Stimulated activated CD4-positive, alpha-beta T cell treated with anti-CD3 and anti-CD28 coated beads, Interleukin-4, amount 100 ng/mL, for 48 hours (primary cell): Measurements from ENCODE around the gene ATN1.

Experiments
- DNase-seq, 2 donors: peaks; one replicate each; pipeline ENCODE4 v3.0.0-alpha.2; 2020; ENCODE audit warnings: low read depth in 2 of 2

ATN1 gene

DNA sequence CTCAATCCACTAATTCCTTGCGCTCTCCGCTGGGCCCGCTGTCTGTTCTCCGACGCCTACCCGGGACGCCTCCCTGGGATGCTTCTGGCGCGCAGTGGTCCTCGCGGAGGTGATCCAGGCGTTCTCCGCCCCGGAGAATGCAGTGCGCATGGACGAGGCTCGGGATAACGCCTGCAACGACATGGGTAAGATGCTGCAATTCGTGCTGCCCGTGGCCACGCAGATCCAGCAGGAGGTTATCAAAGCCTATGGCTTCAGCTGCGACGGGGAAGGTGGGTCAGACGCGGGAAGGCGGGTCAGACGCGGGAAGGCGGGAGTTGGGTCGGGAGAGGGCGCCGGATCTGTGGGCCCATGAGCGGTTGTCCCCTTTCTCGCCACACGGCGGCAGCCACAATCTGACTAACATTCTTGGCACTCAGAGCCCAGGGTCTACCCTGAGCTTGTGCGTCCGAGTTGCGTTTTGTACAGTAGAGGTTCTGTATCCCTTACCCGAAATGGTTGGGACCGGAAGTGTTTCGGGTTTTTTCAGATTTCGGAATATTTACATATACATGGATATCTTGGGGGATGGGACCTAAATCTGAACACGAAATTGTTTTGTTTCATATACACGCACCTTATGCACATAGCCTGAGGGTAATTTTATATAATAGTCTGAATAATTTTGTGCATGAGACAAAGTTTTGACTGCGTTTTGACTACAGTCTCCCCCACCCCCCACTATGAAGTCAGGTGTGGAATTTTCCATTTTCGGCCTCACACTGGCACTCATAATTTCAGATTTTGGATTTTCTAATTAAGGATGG lies 16.8 kb downstream of the ATN1 start:
- peak; percentile 74 to 84 for DNase-seq

DNA sequence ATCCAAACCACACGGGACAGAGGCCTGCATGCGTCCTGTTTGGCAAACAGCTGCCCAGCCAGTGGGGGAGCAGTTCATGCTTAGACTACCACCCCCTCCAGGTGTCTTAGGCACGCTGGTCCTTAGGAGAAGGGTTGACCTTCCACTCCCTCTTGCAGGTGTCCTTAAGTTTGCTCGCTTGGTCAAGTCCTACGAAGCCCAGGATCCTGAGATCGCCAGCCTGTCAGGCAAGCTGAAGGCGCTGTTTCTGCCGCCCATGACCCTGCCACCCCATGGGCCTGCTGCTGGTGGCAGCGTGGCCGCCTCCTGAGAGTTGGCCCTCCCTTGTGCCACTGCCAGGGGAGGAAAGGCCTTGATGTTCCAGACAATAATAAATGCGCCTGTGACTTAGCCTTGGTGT lies 17.9 kb downstream of the ATN1 start:
- no peak for DNase-seq

DNA sequence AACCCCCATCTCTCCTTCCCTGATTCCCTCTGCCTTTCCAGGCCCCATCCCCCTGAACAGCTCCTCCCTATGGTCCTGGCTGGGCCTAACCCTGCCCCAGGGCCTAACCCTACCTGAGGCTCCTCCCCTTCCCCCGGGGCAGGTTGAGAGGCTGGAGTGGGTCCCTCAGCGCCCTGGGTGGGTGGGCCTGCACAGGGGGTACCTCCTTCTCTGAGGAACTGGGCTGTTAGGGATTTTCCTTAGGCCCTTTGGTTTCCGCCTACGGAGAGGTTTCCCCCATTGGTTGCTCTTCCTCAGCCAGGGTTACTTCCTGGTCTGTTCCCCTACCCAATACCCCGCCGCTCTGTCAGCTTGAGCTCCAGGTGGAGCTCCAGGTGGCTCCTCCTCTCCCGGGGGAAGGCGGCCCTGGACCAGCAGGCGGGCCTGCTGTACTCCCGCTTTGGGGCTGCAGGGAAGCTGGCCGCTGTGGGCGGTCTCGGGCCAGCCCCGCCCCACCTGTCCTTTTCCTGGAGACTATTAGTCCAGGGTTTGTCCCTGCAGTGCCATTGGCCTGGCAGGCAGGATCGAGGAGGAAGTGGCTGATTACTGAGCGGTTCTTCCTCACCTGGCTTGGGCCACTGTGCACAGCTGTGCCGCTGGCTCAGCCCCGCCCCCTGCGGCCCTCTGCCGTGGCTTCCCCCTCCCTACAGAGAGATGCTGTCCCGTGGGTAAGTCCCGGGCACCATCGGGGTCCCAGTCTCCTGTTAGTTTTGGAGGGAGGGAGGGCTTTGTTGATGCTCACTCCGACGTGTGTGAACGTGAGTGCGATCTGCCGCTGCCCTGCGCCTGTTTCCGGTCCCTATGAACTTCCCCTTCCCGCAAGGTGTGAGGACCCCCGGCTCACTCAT lies 18.5 kb downstream of the ATN1 start:
- peak in 1 of 2 donors; percentile 60 for DNase-seq

DNA sequence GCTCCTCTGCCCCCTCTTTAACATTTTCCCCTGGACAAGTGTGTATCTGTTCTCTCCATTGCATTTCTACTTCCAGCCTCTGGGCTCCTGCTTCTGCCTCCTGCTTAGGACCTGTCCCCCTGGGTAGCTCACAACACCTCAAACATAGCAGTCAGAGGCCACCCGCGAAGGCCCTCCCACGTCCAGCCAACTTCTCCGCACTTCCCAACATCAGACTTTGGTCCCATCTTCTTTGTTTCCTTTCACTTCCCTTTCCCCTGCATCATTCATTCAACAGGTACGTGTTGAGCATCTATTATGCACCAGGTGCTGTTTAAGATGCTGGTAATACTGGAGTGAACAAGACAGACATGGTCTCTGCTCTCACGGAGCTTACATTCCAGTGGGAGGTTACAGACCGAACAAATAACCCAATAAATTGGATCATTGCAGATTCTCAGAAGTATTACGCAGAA lies 19.2 kb downstream of the ATN1 start:
- DNase-seq: no peak

DNA sequence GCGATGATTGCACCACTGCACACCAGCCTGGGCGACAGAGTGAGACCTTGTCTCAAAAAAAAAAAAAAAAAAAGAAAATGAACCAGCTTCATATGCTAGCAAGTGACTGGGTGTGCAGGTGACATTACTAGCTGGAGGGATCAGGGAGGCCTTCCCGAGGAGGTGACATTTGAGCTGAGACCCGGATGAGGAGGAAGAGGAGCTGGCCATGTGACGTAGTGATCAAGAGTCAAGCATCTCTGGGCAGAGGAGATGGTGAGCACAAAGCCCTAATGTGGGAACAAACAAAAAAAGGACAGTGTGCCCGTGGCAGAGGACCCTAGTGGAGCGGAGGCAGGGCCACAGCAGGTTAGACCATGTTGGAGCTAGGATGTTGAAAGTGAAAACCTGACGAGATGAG lies 19.9 kb downstream of the ATN1 start:
- DNase-seq: no peak

DNA sequence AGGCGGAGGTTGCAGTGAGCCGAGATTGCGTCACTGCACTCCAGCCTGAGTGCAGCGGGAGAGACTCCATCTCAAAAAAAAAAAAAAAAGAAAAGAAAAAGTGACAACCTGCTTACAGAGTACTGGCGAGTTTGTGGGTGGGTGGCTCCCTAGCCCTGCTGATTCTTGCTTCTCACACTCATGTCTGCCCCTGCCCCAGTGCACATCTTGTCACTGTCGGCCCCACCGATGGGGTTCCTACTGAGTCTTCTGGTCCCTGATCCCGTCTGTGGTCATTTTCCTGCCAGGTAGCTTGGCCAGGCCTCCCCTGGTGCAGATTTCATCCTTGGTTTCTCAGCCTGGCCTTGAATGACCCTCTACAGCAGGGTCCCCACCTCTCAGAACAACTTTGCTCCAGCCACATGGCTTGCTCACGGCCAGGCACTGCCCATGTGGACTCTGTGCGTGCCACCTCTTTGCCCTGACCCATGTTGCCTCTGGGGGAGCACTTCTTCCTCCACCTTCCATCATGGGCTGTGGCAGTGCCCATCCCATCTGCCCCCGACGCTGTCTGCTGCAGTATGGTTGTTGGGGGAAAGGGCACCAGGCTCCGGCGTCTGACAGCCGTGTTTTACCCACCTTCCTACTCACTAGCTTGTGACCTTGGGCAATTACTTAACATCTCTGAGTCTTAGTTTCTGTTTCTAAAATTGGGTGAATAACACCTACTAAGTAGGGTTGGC lies 21.3 kb downstream of the ATN1 start:
- DNase-seq: no peak

DNA sequence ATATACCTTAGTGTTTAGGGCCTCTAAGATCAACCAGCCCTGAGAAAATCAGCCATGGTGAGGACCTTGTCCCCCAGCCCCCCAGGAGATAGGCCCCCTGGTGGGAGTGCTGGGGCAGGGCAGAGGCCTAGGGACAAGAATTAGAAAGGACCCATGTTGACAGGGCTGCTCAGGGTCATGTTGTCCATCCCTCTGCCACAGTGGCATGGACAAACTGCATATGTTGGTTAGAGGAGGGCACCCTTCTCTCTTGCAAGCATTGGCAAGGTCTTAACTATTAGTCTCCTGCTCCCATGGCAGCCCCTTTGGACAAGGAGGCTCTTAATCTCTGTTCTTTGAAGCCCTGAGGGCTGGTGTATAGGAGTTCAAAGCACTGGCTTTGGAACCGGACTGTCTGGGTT lies 22.6 kb downstream of the ATN1 start:
- no peak for DNase-seq

DNA sequence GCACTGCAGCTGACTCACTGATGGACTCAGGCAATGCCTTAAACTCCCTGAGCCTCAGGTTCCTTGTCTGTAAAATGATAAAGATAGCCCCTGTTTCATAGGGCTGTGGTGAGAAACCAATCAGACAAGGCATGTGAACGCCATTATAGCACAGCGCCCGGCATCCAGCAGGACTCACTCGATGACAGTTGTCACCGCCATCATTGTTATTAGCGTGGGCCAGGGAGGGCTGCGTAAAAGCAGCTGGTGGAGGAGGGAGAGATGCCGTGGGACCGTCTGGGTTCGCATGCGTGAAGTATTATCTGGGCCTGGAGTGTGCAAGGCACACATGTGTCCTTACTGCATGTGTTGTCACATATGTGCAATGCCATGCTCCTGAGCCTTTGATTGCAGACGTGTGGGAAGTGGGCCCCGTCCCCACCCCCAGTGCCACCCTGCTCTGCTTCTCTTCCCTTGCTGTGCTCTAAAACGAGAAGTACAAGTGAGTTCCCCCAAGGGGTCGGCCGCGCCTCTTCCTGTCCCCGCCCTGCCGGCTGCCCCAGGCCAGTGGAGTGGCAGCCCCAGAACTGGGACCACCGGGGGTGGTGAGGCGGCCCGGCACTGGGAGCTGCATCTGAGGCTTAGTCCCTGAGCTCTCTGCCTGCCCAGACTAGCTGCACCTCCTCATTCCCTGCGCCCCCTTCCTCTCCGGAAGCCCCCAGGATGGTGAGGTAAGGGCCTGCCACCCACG lies 23.2 kb downstream of the ATN1 start, which contains the start of gene PTPN6:
TSS of gene PTPN6 (plus strand) at position 546 of the 730 bp plus-strand sequence. CDS start at position 703, 157 bp downstream.
- DNase-seq: no peak

DNA sequence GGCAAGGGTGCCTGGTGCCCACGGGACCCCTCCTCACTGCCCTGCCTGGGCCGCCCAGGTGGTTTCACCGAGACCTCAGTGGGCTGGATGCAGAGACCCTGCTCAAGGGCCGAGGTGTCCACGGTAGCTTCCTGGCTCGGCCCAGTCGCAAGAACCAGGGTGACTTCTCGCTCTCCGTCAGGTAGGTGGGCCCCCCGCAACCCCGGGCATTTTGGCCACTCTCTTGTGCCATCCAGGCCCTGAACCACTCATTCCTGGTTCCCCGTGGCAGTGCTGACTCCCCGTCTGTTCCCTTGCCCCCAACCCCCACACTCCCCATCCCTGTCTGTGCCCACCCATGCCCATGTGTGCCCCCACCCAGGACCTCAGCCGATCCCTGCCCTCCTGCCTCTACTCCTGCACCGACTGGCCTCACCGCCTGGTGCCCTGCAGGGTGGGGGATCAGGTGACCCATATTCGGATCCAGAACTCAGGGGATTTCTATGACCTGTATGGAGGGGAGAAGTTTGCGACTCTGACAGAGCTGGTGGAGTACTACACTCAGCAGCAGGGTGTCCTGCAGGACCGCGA lies 23.9 kb downstream of the ATN1 start:
- DNase-seq: no peak

DNA sequence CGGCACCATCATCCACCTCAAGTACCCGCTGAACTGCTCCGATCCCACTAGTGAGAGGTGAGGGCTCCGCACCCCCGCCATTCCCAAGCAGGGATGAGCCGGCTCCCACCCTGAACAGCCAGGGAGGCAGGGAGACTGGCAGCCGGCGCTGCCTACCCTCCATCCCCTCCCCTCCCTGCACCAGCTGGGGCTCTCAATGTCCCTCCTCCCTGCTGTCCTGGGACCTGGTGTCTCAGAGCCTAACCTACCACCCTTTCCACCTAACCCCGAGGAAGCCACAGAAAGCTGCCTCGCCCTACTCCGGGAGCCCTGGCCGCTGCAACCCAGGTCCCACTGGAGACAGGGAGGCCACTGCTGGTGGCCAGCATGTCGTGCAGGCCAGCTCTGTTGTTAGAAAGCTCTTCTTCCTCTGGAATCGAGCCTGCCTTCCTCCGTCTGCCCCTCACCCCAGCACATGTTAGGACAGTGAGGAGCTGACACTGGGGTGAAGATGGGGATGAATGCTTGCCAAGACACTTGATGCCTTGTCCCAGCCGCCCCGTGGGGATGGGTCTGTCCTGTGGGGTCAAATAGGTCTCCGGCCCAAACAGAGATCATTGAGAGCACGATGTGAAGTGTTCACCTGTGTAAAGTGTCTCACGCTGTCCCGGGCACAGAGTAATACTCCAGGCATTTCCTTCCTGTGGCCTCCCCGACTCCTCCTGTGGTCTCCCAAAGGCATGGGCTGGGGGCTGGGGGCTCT lies 24.5 kb downstream of the ATN1 start:
- no peak for DNase-seq

DNA sequence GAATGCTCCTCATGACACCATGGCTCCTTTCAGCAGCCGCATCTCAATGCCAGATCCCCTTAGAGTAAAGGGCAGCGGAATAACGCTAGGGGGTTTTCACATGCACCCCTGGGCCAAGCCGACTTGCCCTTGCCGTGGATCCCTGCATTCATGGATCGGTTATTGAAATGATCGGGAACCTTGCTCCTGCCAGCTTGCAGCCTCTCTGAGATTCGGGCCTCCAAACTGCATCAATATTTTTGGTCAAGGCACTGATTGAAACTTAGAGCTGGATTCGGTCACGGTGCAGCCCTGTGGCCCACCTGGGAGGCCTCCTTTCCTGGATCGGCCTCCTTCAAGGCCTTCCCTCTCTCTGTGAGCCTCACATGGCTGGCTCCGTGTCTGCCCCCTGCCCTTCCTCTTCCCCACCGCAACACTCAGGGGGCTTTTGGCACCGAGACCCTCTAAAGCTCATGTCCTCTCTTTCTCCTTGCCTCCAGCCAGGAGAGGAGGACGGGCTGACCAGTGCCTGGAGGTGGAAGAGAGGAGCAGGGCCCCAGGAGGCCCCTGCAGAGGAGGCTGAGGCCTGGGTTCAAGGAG lies 25.2 kb downstream of the ATN1 start:
- DNase-seq: no peak

DNA sequence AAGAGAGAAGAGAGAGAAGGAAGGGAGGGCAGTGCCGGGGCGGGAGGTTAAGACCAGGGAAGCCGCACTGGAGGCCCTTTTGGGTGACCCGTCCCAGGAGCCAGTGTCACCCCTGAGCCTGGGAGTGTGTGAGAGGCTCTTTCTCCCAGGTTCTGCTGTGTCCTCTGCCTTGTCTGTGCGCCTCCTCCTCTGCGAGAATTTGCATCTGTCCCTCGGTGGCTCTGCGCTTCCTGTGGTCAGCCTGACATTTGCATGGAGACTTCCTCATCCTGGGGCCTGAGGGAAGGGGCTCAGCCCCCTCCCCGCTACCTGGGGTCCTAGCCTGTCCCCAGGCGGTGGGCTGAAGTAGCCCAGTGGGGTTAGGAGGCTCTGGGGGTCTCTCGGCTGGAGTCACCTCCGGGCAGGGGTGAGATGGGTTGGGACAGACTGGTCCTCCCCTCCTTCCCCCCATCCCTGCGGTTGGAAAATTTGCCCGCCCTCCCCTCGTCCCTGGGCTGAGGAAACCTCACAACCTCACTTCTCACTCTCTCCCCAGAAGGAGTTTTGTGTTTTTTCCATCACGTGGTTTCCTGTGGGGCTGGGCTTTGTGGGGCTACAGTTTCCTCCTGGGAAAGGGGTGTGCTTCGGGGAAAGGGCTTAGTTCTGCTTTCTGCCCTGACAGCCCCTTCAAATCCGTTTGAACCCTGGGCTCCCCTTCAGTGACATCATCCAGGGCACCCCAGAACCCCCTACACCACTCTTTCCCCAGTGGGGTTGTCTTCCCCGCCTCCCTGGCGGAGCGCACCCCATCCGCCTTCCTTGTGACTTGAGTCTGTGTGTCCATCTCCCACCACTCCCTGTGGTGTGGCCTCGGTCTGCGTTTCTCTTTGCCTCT lies 25.9 kb downstream of the ATN1 start:
- peak; percentile 60 to 78 for DNase-seq

DNA sequence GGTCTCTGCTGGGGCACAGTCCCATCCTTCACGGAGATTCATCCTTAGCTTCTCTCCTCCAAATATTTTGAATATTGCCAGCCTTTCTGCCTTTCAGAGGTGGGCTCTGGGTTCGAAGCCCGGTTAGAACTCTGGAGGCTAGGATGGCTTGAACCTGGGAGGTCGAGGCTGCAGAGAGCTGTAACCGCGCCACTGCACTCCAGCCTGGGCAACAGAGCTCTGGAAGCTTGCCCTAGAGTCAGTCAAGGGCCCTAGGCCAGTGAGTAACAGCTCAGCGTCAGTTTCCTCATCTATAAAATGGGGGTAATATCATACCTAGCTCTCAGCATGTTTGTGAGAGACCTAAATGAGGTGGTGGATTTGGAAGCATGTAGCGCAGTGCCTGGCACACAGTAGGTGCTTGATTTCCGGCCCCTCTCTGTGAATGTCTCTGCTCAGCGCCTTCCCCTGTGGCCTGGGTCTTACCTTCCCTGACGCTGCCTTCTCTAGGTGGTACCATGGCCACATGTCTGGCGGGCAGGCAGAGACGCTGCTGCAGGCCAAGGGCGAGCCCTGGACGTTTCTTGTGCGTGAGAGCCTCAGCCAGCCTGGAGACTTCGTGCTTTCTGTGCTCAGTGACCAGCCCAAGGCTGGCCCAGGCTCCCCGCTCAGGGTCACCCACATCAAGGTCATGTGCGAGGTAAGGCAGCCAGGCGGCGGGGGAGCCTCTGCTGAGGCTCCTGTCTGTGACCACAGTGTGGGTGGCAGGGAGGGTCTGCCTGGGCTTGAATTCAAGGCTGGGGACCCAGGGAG lies 26.8 kb downstream of the ATN1 start:
- no peak for DNase-seq

DNA sequence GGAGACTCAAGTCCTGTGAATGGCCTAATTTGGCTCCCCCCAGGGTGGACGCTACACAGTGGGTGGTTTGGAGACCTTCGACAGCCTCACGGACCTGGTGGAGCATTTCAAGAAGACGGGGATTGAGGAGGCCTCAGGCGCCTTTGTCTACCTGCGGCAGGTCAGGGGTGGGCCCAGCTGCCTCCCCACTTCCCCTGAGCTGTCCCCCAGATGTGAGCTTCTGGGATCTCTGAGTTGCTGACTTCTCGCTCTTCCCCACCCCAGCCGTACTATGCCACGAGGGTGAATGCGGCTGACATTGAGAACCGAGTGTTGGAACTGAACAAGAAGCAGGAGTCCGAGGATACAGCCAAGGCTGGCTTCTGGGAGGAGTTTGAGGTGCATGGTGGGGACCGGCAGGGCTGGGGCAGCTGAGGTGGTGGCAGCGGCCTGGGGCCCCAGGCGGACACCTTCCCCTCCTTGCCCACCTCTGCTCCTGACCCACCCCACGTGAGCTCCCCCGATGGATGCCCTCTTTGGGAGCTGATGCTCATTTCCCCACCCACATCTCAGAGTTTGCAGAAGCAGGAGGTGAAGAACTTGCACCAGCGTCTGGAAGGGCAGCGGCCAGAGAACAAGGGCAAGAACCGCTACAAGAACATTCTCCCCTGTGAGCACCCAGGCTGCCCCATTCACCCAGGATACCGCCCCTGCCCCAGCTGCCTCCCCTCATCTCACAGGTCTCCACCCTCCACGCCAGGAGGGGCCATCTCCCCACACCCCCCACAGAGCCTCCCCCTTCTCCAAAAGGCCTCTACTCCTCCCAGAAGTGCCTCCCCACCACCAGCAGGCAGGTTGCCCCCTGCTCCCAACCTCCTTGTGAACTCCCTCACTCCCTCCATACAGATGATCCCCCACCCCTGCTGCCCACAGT lies 27.6 kb downstream of the ATN1 start:
- DNase-seq: no peak

DNA sequence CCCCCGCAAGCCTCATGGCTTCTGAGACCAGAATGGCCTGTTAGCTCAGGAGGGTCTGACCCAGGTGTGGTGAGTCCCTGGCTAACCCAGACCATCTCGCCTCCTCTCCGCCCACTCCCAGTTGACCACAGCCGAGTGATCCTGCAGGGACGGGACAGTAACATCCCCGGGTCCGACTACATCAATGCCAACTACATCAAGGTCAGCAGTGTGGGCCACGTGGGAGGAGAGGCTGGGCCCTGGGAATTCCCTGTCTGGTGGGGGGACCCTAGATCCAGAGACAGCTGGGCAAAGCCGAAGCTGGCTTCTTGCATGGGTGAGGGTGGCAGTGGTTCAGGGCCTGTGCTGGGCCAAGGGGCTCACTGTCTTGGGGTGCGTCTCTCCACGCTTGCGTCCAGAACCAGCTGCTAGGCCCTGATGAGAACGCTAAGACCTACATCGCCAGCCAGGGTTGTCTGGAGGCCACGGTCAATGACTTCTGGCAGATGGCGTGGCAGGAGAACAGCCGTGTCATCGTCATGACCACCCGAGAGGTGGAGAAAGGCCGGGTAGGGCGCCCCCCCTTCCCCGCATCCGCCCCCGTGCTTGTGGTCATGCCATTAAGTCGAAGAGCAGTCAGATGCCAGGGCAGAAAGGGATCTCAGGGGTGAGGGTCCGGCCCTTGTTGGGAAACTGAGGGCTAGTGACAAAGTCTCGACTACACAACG lies 28.4 kb downstream of the ATN1 start:
- DNase-seq: no peak

DNA sequence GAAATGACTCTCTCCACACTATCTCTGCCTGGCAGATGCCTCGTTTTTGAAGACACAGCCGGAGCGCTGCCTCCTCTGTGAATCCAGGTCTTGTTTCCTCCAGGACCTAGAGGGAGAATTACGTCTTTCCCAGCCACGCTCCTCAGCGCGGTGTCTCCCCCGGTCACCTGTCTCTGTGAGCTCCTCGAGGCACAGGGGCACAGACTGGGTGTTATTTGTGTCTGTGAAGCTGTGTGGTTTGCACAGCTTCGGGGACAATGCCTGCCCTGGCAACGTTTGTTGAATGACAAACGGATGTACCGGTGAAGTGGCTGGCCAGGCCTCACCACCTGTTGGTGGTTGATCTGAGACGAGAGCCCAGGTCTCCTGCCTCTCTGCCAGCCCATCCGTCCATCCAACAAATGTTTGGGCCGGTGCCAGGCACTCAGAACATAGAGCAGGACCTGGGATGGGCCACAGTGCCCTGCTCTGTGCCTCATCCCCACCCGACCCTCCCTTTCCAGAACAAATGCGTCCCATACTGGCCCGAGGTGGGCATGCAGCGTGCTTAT lies 29.5 kb downstream of the ATN1 start:
- no peak for DNase-seq
